M059J (cell line): ENCODE results near the gene CCDC174. TPM values are rescaled to one million over a fixed set of nuclear protein-coding genes. Genes with fewer than 3 reads are reported as not detected.
A peak's percentile ranks its signal among the peaks of the same experiment; 100 is the strongest.
"Not testable (repeated sequence)": the region's sequence is repeated elsewhere in the genome, so short reads cannot be mapped to it uniquely, and the experiment has no call there.

ENCODE experiments used
- DNase-seq: peaks from one replicate; pipeline ENCODE4 v3.0.0-alpha.2; 2012; ENCODE audit warnings: low read depth
- total RNA-seq: library from RNA; depleted of rRNA; stranded (reverse); fragments of >200 nt; shearing (Covaris generic); gene quantifications from 2 replicates; pipeline ENCODE4 v1.2.3, GENCODE V29; 2014; rRNA removed

CCDC174 gene
- 6.1 and 6.2 TPM in 2 replicates for total RNA-seq

GRCh38 chr3:14651440-14652251 lies at the start of gene CCDC174:
Gene CCDC174, plus strand, starts transcription at chr3:14651762. Its CDS starts 75 bp downstream, at chr3:14651837.
- peak; percentile 96 for DNase-seq

- DNase-seq = no peak
Observed at GRCh38 chr3:14602006-14602803, 49.4 kb upstream of the CCDC174 start.

- DNase-seq = no peak
Observed at GRCh38 chr3:14602804-14603644, 48.5 kb upstream of the CCDC174 start.

GRCh38 chr3:14605067-14605466 lies 46.5 kb upstream of the CCDC174 start:
- peak; percentile 63 for DNase-seq

GRCh38 chr3:14605744-14606143 lies 45.8 kb upstream of the CCDC174 start:
- DNase-seq = no peak

- no peak for DNase-seq
Observed at GRCh38 chr3:14606669-14607339, 44.8 kb upstream of the CCDC174 start.

- DNase-seq = no peak
Observed at GRCh38 chr3:14608298-14608697, 43.3 kb upstream of the CCDC174 start.

GRCh38 chr3:14609058-14609457 lies 42.5 kb upstream of the CCDC174 start:
- DNase-seq = not testable (repeated sequence)

GRCh38 chr3:14609506-14609905 lies 42.1 kb upstream of the CCDC174 start:
- DNase-seq = no peak

- DNase-seq = no peak
Observed at GRCh38 chr3:14609941-14610340, 41.6 kb upstream of the CCDC174 start.

- DNase-seq = peak; percentile 29
Observed at GRCh38 chr3:14614189-14614588, 37.4 kb upstream of the CCDC174 start.

GRCh38 chr3:14614862-14615261 lies 36.7 kb upstream of the CCDC174 start:
- DNase-seq = no peak

GRCh38 chr3:14616606-14617507 lies 34.7 kb upstream of the CCDC174 start:
- DNase-seq = peak; percentile 59

GRCh38 chr3:14617508-14618023 lies 34.0 kb upstream of the CCDC174 start:
- DNase-seq = peak; percentile 64

- no peak for DNase-seq
Observed at GRCh38 chr3:14619605-14620004, 32.0 kb upstream of the CCDC174 start.

GRCh38 chr3:14620512-14620911 lies 31.1 kb upstream of the CCDC174 start:
- peak; percentile 18 for DNase-seq

GRCh38 chr3:14621093-14621492 lies 30.5 kb upstream of the CCDC174 start:
- no peak for DNase-seq

- no peak for DNase-seq
Observed at GRCh38 chr3:14622368-14622767, 29.2 kb upstream of the CCDC174 start.

- no peak for DNase-seq
Observed at GRCh38 chr3:14623569-14624051, 28.0 kb upstream of the CCDC174 start.

- DNase-seq = no peak
Observed at GRCh38 chr3:14624498-14624897, 27.1 kb upstream of the CCDC174 start.
